ENCODE results near the gene ADAMTSL4.

ADAMTSL4 gene

DNA sequence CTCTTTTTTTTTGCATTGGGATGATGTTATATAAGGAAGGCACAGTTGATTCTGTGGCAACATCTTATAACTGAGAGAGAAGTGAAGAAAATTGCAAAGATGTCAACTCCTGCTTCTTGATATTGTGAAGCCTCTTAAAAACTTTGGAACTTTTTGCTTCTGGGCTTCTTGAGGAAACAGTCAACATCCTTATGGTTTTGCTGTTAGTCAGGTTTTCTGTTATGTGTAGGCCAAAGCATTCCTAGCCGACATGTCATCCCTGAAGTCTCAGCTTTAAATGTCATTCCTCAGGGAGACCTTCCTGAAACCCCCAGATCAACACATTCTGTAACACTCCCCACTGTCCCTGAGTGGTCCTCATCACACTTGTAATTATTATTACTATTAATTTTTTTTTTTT, 21.0 kb upstream of the ADAMTSL4 start:
- TF ChIP-seq EGR1 (IDR thresholded peaks at IDR 0.05) (no peak), EP300 (IDR thresholded peaks at IDR 0.05; ENCODE audit: borderline replicate concordance) (no peak), MAX (IDR thresholded peaks at IDR 0.05) (no peak), TCF12 (IDR thresholded peaks at IDR 0.05; ENCODE audit: low read depth) (no peak), TAF1 (IDR thresholded peaks at IDR 0.05; ENCODE audit: low read depth) (no peak), TEAD4 (IDR thresholded peaks at IDR 0.05) (no peak), USF1 (IDR thresholded peaks at IDR 0.05) (no peak)
- TF ChIP-seq, protein P1, sequence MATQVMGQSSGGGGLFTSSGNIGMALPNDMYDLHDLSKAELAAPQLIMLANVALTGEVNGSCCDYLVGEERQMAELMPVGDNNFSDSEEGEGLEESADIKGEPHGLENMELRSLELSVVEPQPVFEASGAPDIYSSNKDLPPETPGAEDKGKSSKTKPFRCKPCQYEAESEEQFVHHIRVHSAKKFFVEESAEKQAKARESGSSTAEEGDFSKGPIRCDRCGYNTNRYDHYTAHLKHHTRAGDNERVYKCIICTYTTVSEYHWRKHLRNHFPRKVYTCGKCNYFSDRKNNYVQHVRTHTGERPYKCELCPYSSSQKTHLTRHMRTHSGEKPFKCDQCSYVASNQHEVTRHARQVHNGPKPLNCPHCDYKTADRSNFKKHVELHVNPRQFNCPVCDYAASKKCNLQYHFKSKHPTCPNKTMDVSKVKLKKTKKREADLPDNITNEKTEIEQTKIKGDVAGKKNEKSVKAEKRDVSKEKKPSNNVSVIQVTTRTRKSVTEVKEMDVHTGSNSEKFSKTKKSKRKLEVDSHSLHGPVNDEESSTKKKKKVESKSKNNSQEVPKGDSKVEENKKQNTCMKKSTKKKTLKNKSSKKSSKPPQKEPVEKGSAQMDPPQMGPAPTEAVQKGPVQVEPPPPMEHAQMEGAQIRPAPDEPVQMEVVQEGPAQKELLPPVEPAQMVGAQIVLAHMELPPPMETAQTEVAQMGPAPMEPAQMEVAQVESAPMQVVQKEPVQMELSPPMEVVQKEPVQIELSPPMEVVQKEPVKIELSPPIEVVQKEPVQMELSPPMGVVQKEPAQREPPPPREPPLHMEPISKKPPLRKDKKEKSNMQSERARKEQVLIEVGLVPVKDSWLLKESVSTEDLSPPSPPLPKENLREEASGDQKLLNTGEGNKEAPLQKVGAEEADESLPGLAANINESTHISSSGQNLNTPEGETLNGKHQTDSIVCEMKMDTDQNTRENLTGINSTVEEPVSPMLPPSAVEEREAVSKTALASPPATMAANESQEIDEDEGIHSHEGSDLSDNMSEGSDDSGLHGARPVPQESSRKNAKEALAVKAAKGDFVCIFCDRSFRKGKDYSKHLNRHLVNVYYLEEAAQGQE (IDR thresholded peaks at IDR 0.05; ENCODE audit: low read depth) = no peak

- TF ChIP-seq MAX (IDR thresholded peaks at IDR 0.05) (no peak), NFIC (IDR thresholded peaks at IDR 0.05) (no peak), EGR1 (IDR thresholded peaks at IDR 0.05) (no peak), RAD21 (IDR thresholded peaks at IDR 0.05; ENCODE audit: low read depth) (no peak), CEBPB (IDR thresholded peaks at IDR 0.05) (no peak), YY1 (IDR thresholded peaks at IDR 0.05; ENCODE audit: low read depth) (no peak), TEAD4 (IDR thresholded peaks at IDR 0.05) (no peak), USF1 (IDR thresholded peaks at IDR 0.05) (no peak), CREB1 (IDR thresholded peaks at IDR 0.05; ENCODE audit: low read depth) (no peak), TAF1 (IDR thresholded peaks at IDR 0.05; ENCODE audit: low read depth) (no peak), EP300 (IDR thresholded peaks at IDR 0.05; ENCODE audit: borderline replicate concordance) (no peak)
- TF ChIP-seq, protein P1 (IDR thresholded peaks at IDR 0.05; ENCODE audit: low read depth) = no peak
Observed at GRCh38 chr1:150529017-150529416, 20.2 kb upstream of the ADAMTSL4 start.

- TF ChIP-seq NFIC (IDR thresholded peaks at IDR 0.05) = no peak
- no peak for TF ChIP-seq EGR1 (IDR thresholded peaks at IDR 0.05)
- TF ChIP-seq CEBPB (IDR thresholded peaks at IDR 0.05) = no peak
- no peak for TF ChIP-seq TCF12 (IDR thresholded peaks at IDR 0.05; ENCODE audit: low read depth)
- no peak for TF ChIP-seq USF1 (IDR thresholded peaks at IDR 0.05)
- no peak for TF ChIP-seq ZBTB7A (IDR thresholded peaks at IDR 0.05; ENCODE audit: low read depth)
- no peak for TF ChIP-seq RAD21 (IDR thresholded peaks at IDR 0.05; ENCODE audit: low read depth)
- TF ChIP-seq TAF1 (IDR thresholded peaks at IDR 0.05; ENCODE audit: low read depth) = no peak
- TF ChIP-seq MAX (IDR thresholded peaks at IDR 0.05) = no peak
- no peak for TF ChIP-seq EP300 (IDR thresholded peaks at IDR 0.05; ENCODE audit: borderline replicate concordance)
- TF ChIP-seq TEAD4 (IDR thresholded peaks at IDR 0.05) = no peak
- TF ChIP-seq YY1 (IDR thresholded peaks at IDR 0.05; ENCODE audit: low read depth) = no peak
- no peak for TF ChIP-seq CREB1 (IDR thresholded peaks at IDR 0.05; ENCODE audit: low read depth)
- no peak for TF ChIP-seq FOXM1 (IDR thresholded peaks at IDR 0.05; ENCODE audit: borderline replicate concordance, low read depth)
- TF ChIP-seq, protein P1 (IDR thresholded peaks at IDR 0.05; ENCODE audit: low read depth) = no peak
Observed at GRCh38 chr1:150530491-150531159, 18.6 kb upstream of the ADAMTSL4 start.

- TF ChIP-seq FOXM1 (IDR thresholded peaks at IDR 0.05; ENCODE audit: borderline replicate concordance, low read depth) (no peak), TEAD4 (IDR thresholded peaks at IDR 0.05) (no peak), ZBTB7A (IDR thresholded peaks at IDR 0.05; ENCODE audit: low read depth) (no peak), EGR1 (IDR thresholded peaks at IDR 0.05) (no peak), CREB1 (IDR thresholded peaks at IDR 0.05; ENCODE audit: low read depth) (no peak)
- TF ChIP-seq, protein P1 (IDR thresholded peaks at IDR 0.05; ENCODE audit: low read depth) = no peak
Observed at GRCh38 chr1:150532860-150533259, 16.3 kb upstream of the ADAMTSL4 start.
